Ovary (tissue), 9 donors: ENCODE results near the gene DNM1L. TPM values are rescaled to one million over a fixed set of nuclear protein-coding genes. Genes with fewer than 3 reads are reported as not detected.
"Not testable (repeated sequence)": the region's sequence is repeated elsewhere in the genome, so short reads cannot be mapped to it uniquely, and the experiment has no call there.

Source experiments
- DNase-seq, 5 donors: peaks; one replicate each; pipeline ENCODE4 v3.0.0-alpha.2; 2019 to 2020
- H3K27ac ChIP-seq, 2 donors: fragments of 200-600 bp; one replicate each; pipeline versions ENCODE4 v1.5.1 to v1.8.0; 2019 to 2022
- H3K27me3 ChIP-seq: fragments of 200-600 bp; one replicate; pipeline ENCODE4 v1.8.0; 2022
- H3K36me3 ChIP-seq: fragments of 200-600 bp; sonication (generic); one replicate; pipeline ENCODE4 v1.5.1; 2019
- H3K4me1 ChIP-seq: one replicate; pipeline ENCODE4 v1.8.1; 2013; ENCODE audit warnings: mild to moderate bottlenecking, moderate library complexity; ENCODE audit not compliant: insufficient read depth
- H3K4me3 ChIP-seq: fragments of 200-600 bp; sonication (generic); one replicate; pipeline ENCODE4 v1.5.1; 2017
- H3K9me3 ChIP-seq, 2 donors: fragments of 200-600 bp in 1 of 2; sonication (generic) in 1 of 2; one replicate each; pipeline versions ENCODE4 v1.5.1 to v1.8.1; 2013 to 2019; ENCODE audit warnings: mild to moderate bottlenecking in 1 of 2, moderate library complexity in 1 of 2
- CTCF ChIP-seq, 3 donors: fragments of 450-650 bp in 2 of 3; fragments of 200-600 bp in 1 of 3; IDR thresholded peaks; one replicate each; pipeline versions ENCODE4 v1.5.1 to v1.8.0; 2016 to 2022; ENCODE audit warnings: antibody characterized with exemption in 3 of 3, mild to moderate bottlenecking in 1 of 3
- EP300 ChIP-seq: sonication (generic); formaldehyde crosslinking; IDR thresholded peaks from one replicate; pipeline ENCODE4 v1.6.1; 2017; ENCODE audit warnings: antibody characterized with exemption
- POLR2A ChIP-seq: fragments of 450-650 bp; IDR thresholded peaks from one replicate; pipeline ENCODE4 v1.6.1; 2017; ENCODE audit warnings: antibody characterized with exemption, mild to moderate bottlenecking, moderate library complexity
- WGBS, 3 donors: extraction: QIAGEN DNeasy Blood & Tissue Kit in 1 of 3; methylation state at CpG; one replicate each; pipeline versions ENCODE4 v1.1.5 to v1.1.7; 2013 to 2017; 5-methylcytosine and 5-hydroxymethylcytosine counted together
- intact Hi-C, 4 donors: fragments of 100-400 bp; cut with DNase I; formaldehyde crosslinking; loops; one replicate each; pipeline versions ENCODE4 v1.11.0 to v1.15.1; 2022 to 2023
- polyA plus RNA-seq, 2 donors: library from polyadenylated mRNA; stranded (reverse); fragments of 200-250 nt in 1 of 2; fragments of 350-450 nt in 1 of 2; fragmentation: Illumina TruSeq in 1 of 2; extraction: RNeasy Lipid Tissue Mini Kit (QIAGEN cat#74804) in 1 of 2; gene quantifications; one replicate each; pipeline ENCODE4 v1.2.3, GENCODE V29; 2013 to 2014
- total RNA-seq, 7 donors: library from RNA; depleted of rRNA in 2 of 7; stranded (reverse); fragments of >200 nt in 2 of 7; fragmentation: NEBNext Ultra II Directional in 3 of 7; extraction: Animal tissue kit (Norgen Biotek cat#: 25700) in 3 of 7; gene quantifications; one replicate each; pipeline versions ENCODE4 v1.1.0 to v1.2.4, GENCODE V29; 2016 to 2023
- donor health status: DM: no; HTN: no; CAD: no; lungs with moderate emphysema.
- donor health status: DM: no; HTN: no; CAD: no.
- donor health status: Bipolar disorder and iron deficiency.
- donor health status: DM: yes; HTN: yes; CAD: no.
- donor health status: DM: no; HTN: no; CAD: no.
- donor health status: DM: yes; HTN: yes; CAD: no.

Gene DNM1L
- total and polyA plus RNA-seq, 9 donors, result 19.4 to 77.5 (median 47.8) TPM

- TF ChIP-seq POLR2A (no peak), CTCF (IDR thresholded peaks at IDR 0.05) (no peak), EP300 (no peak)
- H3K9me3 ChIP-seq, result no peaks in the 10 kb centered on the region
- no peak for DNase-seq
- H3K27me3 ChIP-seq, result no peaks in the 10 kb centered on the region
- H3K4me3 ChIP-seq, result no peak overlapping the region
- no peaks in the 10 kb centered on the region for H3K36me3 ChIP-seq
- intact Hi-C loops, result loop anchor here in 1 of 4 donors (5.0 kb wide), 1 partner anchor 432 kb away; no protein-coding TSS in a partner anchor
- no peaks in the 10 kb centered on the region for H3K4me1 ChIP-seq
- no peak overlapping the region for H3K27ac ChIP-seq
- WGBS, 3 donors, result 68 to 82% (median 70%) methylated on average over 4 of the region's 4 CpGs
Observed at GRCh38 chr12:32714772-32715171, 35.7 kb downstream of the DNM1L start.

GRCh38 chr12:32718926-32719325 is 39.8 kb downstream of the DNM1L start:
- TF ChIP-seq CTCF (IDR thresholded peaks at IDR 0.05) (no peak), POLR2A (no peak), EP300 (no peak)
- Histone ChIP-seq H3K27me3 (no peaks in the 10 kb centered on the region), H3K4me3 (no peak overlapping the region), H3K4me1 (no peaks in the 10 kb centered on the region), H3K36me3 (no peaks in the 10 kb centered on the region), H3K9me3 (no peaks in the 10 kb centered on the region), H3K27ac (no peak overlapping the region)
- intact Hi-C loops, result no loop called here
- no peak for DNase-seq
- WGBS, 3 donors, result 96 to 97% (median 97%) methylated on average over 2 of the region's 2 CpGs

GRCh38 chr12:32725308-32725707 is 46.2 kb downstream of the DNM1L start:
- H3K4me1 ChIP-seq, H3K4me3 ChIP-seq, intact Hi-C loops, H3K9me3 ChIP-seq, H3K36me3 ChIP-seq, DNase-seq, H3K27ac ChIP-seq, H3K27me3 ChIP-seq: not testable (repeated sequence)
- WGBS, 3 donors, result 93 to 99% (median 99%) methylated on average over 3 of the region's 3 CpGs

GRCh38 chr12:32726286-32726685 is 47.2 kb downstream of the DNM1L start:
- no peaks in the 10 kb centered on the region for H3K9me3 ChIP-seq
- no peak overlapping the region for H3K4me3 ChIP-seq
- H3K4me1 ChIP-seq, result no peaks in the 10 kb centered on the region
- no peaks in the 10 kb centered on the region for H3K36me3 ChIP-seq
- TF ChIP-seq EP300 (no peak), POLR2A (no peak), CTCF (IDR thresholded peaks at IDR 0.05) (no peak)
- H3K27me3 ChIP-seq, result no peaks in the 10 kb centered on the region
- no peak for DNase-seq
- H3K27ac ChIP-seq, result no peak overlapping the region
- 77 to 85% (median 82%) methylated on average over 2 of the region's 2 CpGs for WGBS, 3 donors
- intact Hi-C loops, result no loop called here

- H3K36me3 ChIP-seq, result no peaks in the 10 kb centered on the region
- no peak for DNase-seq
- no peaks in the 10 kb centered on the region for H3K9me3 ChIP-seq
- H3K27me3 ChIP-seq, result no peaks in the 10 kb centered on the region
- no peak overlapping the region for H3K27ac ChIP-seq
- 89 to 93% (median 90%) methylated on average over 3 of the region's 3 CpGs for WGBS, 3 donors
- TF ChIP-seq POLR2A (no peak), CTCF (IDR thresholded peaks at IDR 0.05) (no peak), EP300 (no peak)
- no peaks in the 10 kb centered on the region for H3K4me1 ChIP-seq
- no peak overlapping the region for H3K4me3 ChIP-seq
- intact Hi-C loops, result no loop called here
Observed at GRCh38 chr12:32727237-32727636, 48.1 kb downstream of the DNM1L start.
